Measurements from ENCODE around the gene KCND3. TPM values are rescaled to one million over a fixed set of nuclear protein-coding genes. Genes with fewer than 3 reads are reported as not detected.

KCND3 gene
- total RNA-seq, 1 experiment from 2014 or later, result 0.15 TPM

DNA sequence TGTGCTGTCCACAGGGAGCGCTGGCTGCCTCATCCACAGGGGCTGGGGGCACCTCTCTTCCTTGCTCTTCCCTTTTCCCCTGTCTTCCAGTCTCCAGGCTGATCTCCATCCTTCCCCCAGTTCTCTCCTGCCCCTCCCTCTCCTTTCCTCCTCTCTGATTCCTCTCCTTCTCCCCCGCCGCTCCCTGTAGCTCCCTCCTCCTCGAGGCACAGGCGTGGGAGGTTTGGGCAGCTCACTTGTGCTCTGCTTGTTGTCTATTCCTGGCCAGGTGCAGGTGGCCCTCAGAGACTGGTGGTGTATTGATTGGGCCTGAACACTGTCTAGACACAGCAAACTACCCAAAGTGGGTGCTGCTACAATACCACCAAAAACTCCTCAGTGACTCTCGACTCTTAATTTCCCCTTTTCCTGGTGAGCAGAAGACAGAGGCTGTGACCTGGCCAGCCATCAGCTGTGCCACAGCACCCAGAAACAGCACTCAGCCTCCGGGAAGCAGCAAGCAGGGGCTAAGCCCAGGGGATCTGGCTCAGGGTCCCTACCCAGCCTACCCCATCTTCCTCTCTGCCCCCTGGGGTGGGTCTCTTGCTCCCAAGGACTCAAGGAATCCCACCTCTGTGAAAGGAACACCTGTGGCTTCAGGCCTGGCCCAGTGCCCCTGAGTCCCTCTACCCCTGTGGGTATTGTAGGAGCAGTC is 140.5 kb downstream of the KCND3 start:
- WGBS (ENCODE audit: extremely low coverage, insufficient read length, low lambda C conversion rate), result no CpG with 5 or more reads among the region's 7 CpGs

More for the DNA sequence above, 140.5 kb downstream of the KCND3 start:
- Histone ChIP-seq H4K91ac (ENCODE audit: insufficient read length, low read depth, low read length) (no peak overlapping the region), H2AFZ (ENCODE audit: low read length) (no peak overlapping the region), H2BK120ac (ENCODE audit: low read depth, low read length, poor library complexity, severe bottlenecking) (no peak overlapping the region), H3K4me2 (ENCODE audit: insufficient read depth, insufficient read length, low read length) (no peak overlapping the region), H3K14ac (ENCODE audit: insufficient read depth, low read length) (no peak overlapping the region), H3K18ac (ENCODE audit: insufficient read length, low read depth, low read length) (no peak overlapping the region), H3K27me3 (ENCODE audit: insufficient read depth, low read length) (no peaks in the 10 kb centered on the region), H3K23ac (ENCODE audit: insufficient read length, low read depth, low read length) (no peak overlapping the region), H3K56ac (ENCODE audit: insufficient read length, low read depth, low read length) (no peak overlapping the region), H3K9me3 (ENCODE audit: control insufficient read depth, low read depth, low read length) (no peaks in the 10 kb centered on the region), H4K20me1 (ENCODE audit: control insufficient read depth, insufficient read depth, insufficient read length) (no peaks in the 10 kb centered on the region), H2AK5ac (ENCODE audit: insufficient read length, low read length) (no peak overlapping the region), H2BK12ac (ENCODE audit: insufficient read length, low read depth, low read length) (no peak overlapping the region), H3T11ph (ENCODE audit: low read length) (no peak overlapping the region), H2BK20ac (ENCODE audit: low read depth, low read length, poor library complexity, severe bottlenecking) (no peak overlapping the region), H4K8ac (replicated peaks; ENCODE audit: insufficient read length, low read depth, low read length) (no peak overlapping the region), H3K4ac (ENCODE audit: low read depth, low read length) (no peak overlapping the region), H2BK15ac (ENCODE audit: low read depth, low read length) (no peak overlapping the region), H3K23me2 (ENCODE audit: insufficient read length, low read depth, low read length, poor library complexity, severe bottlenecking) (no peaks in the 10 kb centered on the region), H3K4me1 (ENCODE audit: insufficient read depth, low read length) (peaks cover 10% of the 10 kb centered on the region; the same call in 1 of the 2 replicates), H2BK5ac (ENCODE audit: insufficient read length, low read length) (no peak overlapping the region), H3K27ac (ENCODE audit: insufficient read length, low read depth, low read length) (no peak overlapping the region), H3K79me1 (ENCODE audit: insufficient read depth, low read depth, low read length, poor library complexity, severe bottlenecking) (no peaks in the 10 kb centered on the region), H3K79me2 (ENCODE audit: insufficient read depth, low read length) (no peaks in the 10 kb centered on the region), H4K5ac (ENCODE audit: insufficient read length, low read depth, low read length) (no peak overlapping the region), H3K9ac (ENCODE audit: extremely low read depth, insufficient read length, low read length) (no peak overlapping the region)
- Mint-ChIP-seq H3K4me1 (peaks cover 33 to 36% of the 10 kb centered on the region in 2 experiments), H3K4me3 (no peak overlapping the region), H3K27ac (no peak overlapping the region; a peak in 1 of 7 replicates), H3K9me3 (no peaks in the 10 kb centered on the region), H3K36me3 (ENCODE audit: insufficient read depth in 1 of 3, low read depth in 3 of 3) (no peaks in the 10 kb centered on the region), H3K27me3 (ENCODE audit: low read depth) (peaks cover 5% of the 10 kb centered on the region)
- TF ChIP-seq, protein P1, sequence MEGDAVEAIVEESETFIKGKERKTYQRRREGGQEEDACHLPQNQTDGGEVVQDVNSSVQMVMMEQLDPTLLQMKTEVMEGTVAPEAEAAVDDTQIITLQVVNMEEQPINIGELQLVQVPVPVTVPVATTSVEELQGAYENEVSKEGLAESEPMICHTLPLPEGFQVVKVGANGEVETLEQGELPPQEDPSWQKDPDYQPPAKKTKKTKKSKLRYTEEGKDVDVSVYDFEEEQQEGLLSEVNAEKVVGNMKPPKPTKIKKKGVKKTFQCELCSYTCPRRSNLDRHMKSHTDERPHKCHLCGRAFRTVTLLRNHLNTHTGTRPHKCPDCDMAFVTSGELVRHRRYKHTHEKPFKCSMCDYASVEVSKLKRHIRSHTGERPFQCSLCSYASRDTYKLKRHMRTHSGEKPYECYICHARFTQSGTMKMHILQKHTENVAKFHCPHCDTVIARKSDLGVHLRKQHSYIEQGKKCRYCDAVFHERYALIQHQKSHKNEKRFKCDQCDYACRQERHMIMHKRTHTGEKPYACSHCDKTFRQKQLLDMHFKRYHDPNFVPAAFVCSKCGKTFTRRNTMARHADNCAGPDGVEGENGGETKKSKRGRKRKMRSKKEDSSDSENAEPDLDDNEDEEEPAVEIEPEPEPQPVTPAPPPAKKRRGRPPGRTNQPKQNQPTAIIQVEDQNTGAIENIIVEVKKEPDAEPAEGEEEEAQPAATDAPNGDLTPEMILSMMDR (conservative IDR thresholded peaks at IDR 0.05), result no peak
- DNase-seq, result no peak

Measured in H9 (cell line).